ENCODE measurements around the gene ANKRD53.

The ANKRD53 gene

DNA sequence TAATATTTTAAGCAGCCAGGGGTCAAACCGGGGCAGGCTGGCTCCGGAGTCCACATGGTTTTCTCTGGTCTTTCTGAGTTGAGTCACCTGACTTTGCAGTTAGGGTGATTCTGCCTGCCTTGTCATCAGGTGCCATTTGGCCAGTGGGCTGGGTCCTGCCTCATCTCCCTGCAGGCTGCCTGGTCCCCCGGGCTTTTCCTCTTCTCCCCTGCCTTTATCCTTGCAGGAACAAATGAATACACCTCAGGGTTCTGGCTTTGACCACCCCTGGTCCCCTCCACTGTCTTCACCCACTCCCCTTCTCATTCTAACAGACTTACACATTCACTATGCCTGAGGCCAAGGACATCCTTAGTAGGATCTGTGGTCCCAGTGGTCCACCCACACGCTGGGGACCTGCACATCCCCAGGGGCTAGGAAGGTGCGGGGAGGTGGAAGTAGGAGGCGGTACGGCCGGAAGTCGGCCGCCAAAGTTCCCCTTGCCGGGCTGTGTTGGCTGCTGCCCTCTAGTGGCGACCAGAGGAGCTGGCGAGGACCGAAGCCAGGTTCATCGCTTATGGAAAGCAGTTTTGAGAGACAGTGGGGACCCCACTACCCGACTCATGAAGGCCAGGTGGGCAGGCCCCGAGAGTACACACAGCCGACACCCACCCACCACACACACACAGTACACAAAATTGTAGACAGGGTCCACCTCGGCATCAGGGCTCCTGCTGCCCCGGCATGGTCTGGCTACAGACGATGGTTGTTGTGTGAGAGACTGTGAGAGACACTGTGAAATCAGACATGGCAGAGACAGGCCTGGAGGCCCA lies 22.6 kb downstream of the ANKRD53 start:
- TF ChIP-seq PPARA (CRISPR knock-in tag; IDR thresholded peaks at IDR 0.05; ENCODE audit: borderline replicate concordance) (no peak), ZNF70 (CRISPR knock-in tag; IDR thresholded peaks at IDR 0.05) (0 out of 2 replicates have a peak, but pooled peaks have one; percentile 5)
- ATAC-seq: peak; percentile 93

GRCh38 chr2:71001592-71001927 lies 23.1 kb downstream of the ANKRD53 start:
- TF ChIP-seq ZFP30 (CRISPR knock-in tag; IDR thresholded peaks at IDR 0.05) (no peak), PATZ1 (CRISPR knock-in tag; IDR thresholded peaks at IDR 0.05; ENCODE audit: borderline replicate concordance) (no peak), ZNF8 (CRISPR knock-in tag; IDR thresholded peaks at IDR 0.05) (no peak), GLIS3 (CRISPR knock-in tag; IDR thresholded peaks at IDR 0.05) (no peak), TSHZ2 (CRISPR knock-in tag; IDR thresholded peaks at IDR 0.05) (no peak), SNAI2 (CRISPR knock-in tag; IDR thresholded peaks at IDR 0.05) (no peak), CSDC2 (CRISPR knock-in tag; IDR thresholded peaks at IDR 0.05) (no peak)
- TF ChIP-seq, protein P1, sequence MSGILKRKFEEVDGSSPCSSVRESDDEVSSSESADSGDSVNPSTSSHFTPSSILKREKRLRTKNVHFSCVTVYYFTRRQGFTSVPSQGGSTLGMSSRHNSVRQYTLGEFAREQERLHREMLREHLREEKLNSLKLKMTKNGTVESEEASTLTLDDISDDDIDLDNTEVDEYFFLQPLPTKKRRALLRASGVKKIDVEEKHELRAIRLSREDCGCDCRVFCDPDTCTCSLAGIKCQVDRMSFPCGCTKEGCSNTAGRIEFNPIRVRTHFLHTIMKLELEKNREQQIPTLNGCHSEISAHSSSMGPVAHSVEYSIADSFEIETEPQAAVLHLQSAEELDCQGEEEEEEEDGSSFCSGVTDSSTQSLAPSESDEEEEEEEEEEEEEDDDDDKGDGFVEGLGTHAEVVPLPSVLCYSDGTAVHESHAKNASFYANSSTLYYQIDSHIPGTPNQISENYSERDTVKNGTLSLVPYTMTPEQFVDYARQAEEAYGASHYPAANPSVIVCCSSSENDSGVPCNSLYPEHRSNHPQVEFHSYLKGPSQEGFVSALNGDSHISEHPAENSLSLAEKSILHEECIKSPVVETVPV (CRISPR knock-in tag; IDR thresholded peaks at IDR 0.05): no peak
- TF ChIP-seq, protein P2, sequence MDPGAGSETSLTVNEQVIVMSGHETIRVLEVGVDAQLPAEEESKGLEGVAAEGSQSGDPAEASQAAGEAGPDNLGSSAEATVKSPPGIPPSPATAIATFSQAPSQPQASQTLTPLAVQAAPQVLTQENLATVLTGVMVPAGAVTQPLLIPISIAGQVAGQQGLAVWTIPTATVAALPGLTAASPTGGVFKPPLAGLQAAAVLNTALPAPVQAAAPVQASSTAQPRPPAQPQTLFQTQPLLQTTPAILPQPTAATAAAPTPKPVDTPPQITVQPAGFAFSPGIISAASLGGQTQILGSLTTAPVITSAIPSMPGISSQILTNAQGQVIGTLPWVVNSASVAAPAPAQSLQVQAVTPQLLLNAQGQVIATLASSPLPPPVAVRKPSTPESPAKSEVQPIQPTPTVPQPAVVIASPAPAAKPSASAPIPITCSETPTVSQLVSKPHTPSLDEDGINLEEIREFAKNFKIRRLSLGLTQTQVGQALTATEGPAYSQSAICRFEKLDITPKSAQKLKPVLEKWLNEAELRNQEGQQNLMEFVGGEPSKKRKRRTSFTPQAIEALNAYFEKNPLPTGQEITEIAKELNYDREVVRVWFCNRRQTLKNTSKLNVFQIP (CRISPR knock-in tag; IDR thresholded peaks at IDR 0.05; ENCODE audit: borderline replicate concordance, low read depth): no peak
- no peak; the same call in 2 of the 3 replicates for ATAC-seq

GRCh38 chr2:71001981-71002570 lies 23.6 kb downstream of the ANKRD53 start:
- no peak for ATAC-seq

More at GRCh38 chr2:71001981-71002570, 23.6 kb downstream of the ANKRD53 start:
- TF ChIP-seq TCF4 (CRISPR knock-in tag; IDR thresholded peaks at IDR 0.05; ENCODE audit: borderline replicate concordance) (no peak), PATZ1 (CRISPR knock-in tag; IDR thresholded peaks at IDR 0.05; ENCODE audit: borderline replicate concordance) (no peak), TSHZ2 (CRISPR knock-in tag; IDR thresholded peaks at IDR 0.05) (no peak), PPARA (CRISPR knock-in tag; IDR thresholded peaks at IDR 0.05; ENCODE audit: borderline replicate concordance) (no peak), ESRRG (CRISPR knock-in tag; IDR thresholded peaks at IDR 0.05) (no peak), ZNF70 (CRISPR knock-in tag; IDR thresholded peaks at IDR 0.05) (no peak), ZFP3 (CRISPR knock-in tag; IDR thresholded peaks at IDR 0.05) (no peak), ZFP30 (CRISPR knock-in tag; IDR thresholded peaks at IDR 0.05) (no peak)
- TF ChIP-seq, protein P1 (CRISPR knock-in tag; IDR thresholded peaks at IDR 0.05): no peak
- TF ChIP-seq, protein P2 (CRISPR knock-in tag; IDR thresholded peaks at IDR 0.05; ENCODE audit: borderline replicate concordance, low read depth): no peak
